SK-N-SH (cell line): ENCODE results near the gene SPOCK1.

Experiments used
- CTCF ChIP-seq: fragments of 200-600 bp; sonication (generic); IDR thresholded peaks from 2 replicates; pipeline ENCODE4 v1.6.1; 2017; ENCODE audit warnings: antibody characterized with exemption, mild to moderate bottlenecking, moderate library complexity
- EP300 ChIP-seq, 2 experiments: IDR thresholded peaks; 2 replicates each; pipeline versions ENCODE4 v1.4.0 to v1.6.1; 2012; ENCODE audit warnings: borderline replicate concordance in 1 of 2, low read depth in 1 of 2, low read length in 1 of 2
- EZH2phosphoT487 ChIP-seq: fragments of 200-600 bp; sonication (generic); IDR thresholded peaks from 2 replicates; pipeline ENCODE4 v1.6.1; 2017; ENCODE audit warnings: low read depth, mixed run types, mild to moderate bottlenecking, antibody characterized with exemption, moderate library complexity, borderline replicate concordance
- GABPA ChIP-seq: IDR thresholded peaks from 2 replicates; pipeline ENCODE4 v1.4.0; 2012; ENCODE audit warnings: low read depth, mild to moderate bottlenecking
- MAX ChIP-seq: IDR thresholded peaks from 2 replicates; pipeline ENCODE4 v1.4.0; 2012; ENCODE audit warnings: low read depth
- MEF2A ChIP-seq: IDR thresholded peaks from 2 replicates; pipeline ENCODE4 v1.4.0; 2012; ENCODE audit warnings: low read depth, borderline replicate concordance
- MXI1 ChIP-seq: IDR thresholded peaks from 2 replicates; pipeline ENCODE4 v1.6.1; 2012; ENCODE audit warnings: mild to moderate bottlenecking, low read depth, low read length, improper control_type of control experiment
- POLR2AphosphoS5 ChIP-seq: IDR thresholded peaks from 2 replicates; pipeline ENCODE4 v1.6.1; 2012; ENCODE audit warnings: low read depth, low read length
- RAD21 ChIP-seq: IDR thresholded peaks from 2 replicates; pipeline ENCODE4 v1.6.1; 2012; ENCODE audit warnings: mild to moderate bottlenecking, low read length
- REST ChIP-seq: IDR thresholded peaks from 2 replicates; pipeline ENCODE4 v1.6.1; 2012; ENCODE audit warnings: mild to moderate bottlenecking, low read depth, low read length, moderate library complexity
- TAF1 ChIP-seq: IDR thresholded peaks from 2 replicates; pipeline ENCODE4 v1.6.1; 2012; ENCODE audit warnings: low read depth, mild to moderate bottlenecking, low read length, moderate library complexity, borderline replicate concordance
- TEAD4 ChIP-seq: IDR thresholded peaks from 2 replicates; pipeline ENCODE4 v1.4.0; 2012; ENCODE audit warnings: mild to moderate bottlenecking, borderline replicate concordance; ENCODE audit not compliant: insufficient read depth
- USF2 ChIP-seq: fragments of 150-350 bp; IDR thresholded peaks from 2 replicates; pipeline ENCODE4 v1.6.1; 2017; ENCODE audit warnings: antibody characterized with exemption, low read length, low read depth, borderline replicate concordance

GRCh38 chr5:137216976-137217598 is 282.0 kb downstream of the SPOCK1 start:
- TF ChIP-seq EP300 (IDR thresholded peaks at IDR 0.05; ENCODE audit: borderline replicate concordance in 1 of 2, low read depth in 1 of 2, low read length in 1 of 2): no peak
- no peak for TF ChIP-seq EZH2phosphoT487
- TF ChIP-seq MAX: no peak
- no peak for TF ChIP-seq POLR2AphosphoS5
- no peak for TF ChIP-seq TAF1
- TF ChIP-seq REST: no peak
- TF ChIP-seq USF2: no peak
- TF ChIP-seq CTCF: no peak
- no peak for TF ChIP-seq MEF2A
- TF ChIP-seq RAD21: no peak
- no peak for TF ChIP-seq MXI1
- no peak for TF ChIP-seq GABPA
- no peak for TF ChIP-seq TEAD4
